Renal cortex interstitium (tissue), 15 donors: ENCODE data around the gene TFIP11. TPM values are rescaled to one million over a fixed set of nuclear protein-coding genes. Genes with fewer than 3 reads are reported as not detected.

Experiments
- DNase-seq, 11 donors: peaks; one replicate each; pipeline ENCODE4 v3.0.0-alpha.2; 2013; ENCODE audit warnings: low read depth in 9 of 11, low spot score in 4 of 11; ENCODE audit errors: extremely low read depth in 1 of 11
- long read RNA-seq, 16 experiments: transcript quantifications; one replicate each; lab custom pipeline, GENCODE V29; 2026
- polyA plus RNA-seq, 3 donors: library from polyadenylated mRNA; unstranded; fragments of 120-200 nt; gene quantifications; one replicate each; pipeline ENCODE4 v1.2.1, GENCODE V29; 2013; ENCODE audit not compliant: insufficient read length in 3 of 3

TFIP11 gene
- 10 to 100 TPM; 40.8 to 48.8 (median 46.3) TPM for polyA plus RNA-seq
- long read RNA-seq, donor 1, partial matches to known transcripts = 5 of 11 reads
- long read RNA-seq, donor 1, other reads (novel, unspliced or antisense) = 0 of 11 reads
- long read RNA-seq, donor 2, transcript TFIP11-204 (15 exons, 3,586 nt) = major isoform, 7 of 9 reads
- long read RNA-seq, donor 2, partial matches to known transcripts = 0 of 9 reads
- long read RNA-seq, donor 2, other reads (novel, unspliced or antisense) = 0 of 9 reads
- long read RNA-seq, donor 3, transcript TFIP11-204 (15 exons, 3,586 nt) = major isoform, 5 of 21 reads
- long read RNA-seq, donor 3, partial matches to known transcripts = 13 of 21 reads
- long read RNA-seq, donor 3, other reads (novel, unspliced or antisense) = 0 of 21 reads
- long read RNA-seq, donor 4, transcript TFIP11-204 (15 exons, 3,586 nt) = major isoform, 7 of 24 reads
- long read RNA-seq, donor 4, partial matches to known transcripts = 14 of 24 reads
- long read RNA-seq, donor 4, other reads (novel, unspliced or antisense) = 0 of 24 reads
- long read RNA-seq, donor 5, transcript TFIP11-204 (15 exons, 3,586 nt) = major isoform, 5 of 14 reads
- long read RNA-seq, donor 5, partial matches to known transcripts = 8 of 14 reads
- long read RNA-seq, donor 5, other reads (novel, unspliced or antisense) = 0 of 14 reads
- long read RNA-seq, donor 6, partial matches to known transcripts = 12 of 20 reads
- long read RNA-seq, donor 6, other reads (novel, unspliced or antisense) = 0 of 20 reads
- long read RNA-seq, donor 7, transcript TFIP11-204 (15 exons, 3,586 nt) = major isoform, 6 of 12 reads
- long read RNA-seq, donor 7, partial matches to known transcripts = 6 of 12 reads
- long read RNA-seq, donor 7, other reads (novel, unspliced or antisense) = 0 of 12 reads
- long read RNA-seq, donor 8, transcript TFIP11-204 (15 exons, 3,586 nt) = major isoform, 11 of 27 reads
- long read RNA-seq, donor 8, partial matches to known transcripts = 14 of 27 reads
- long read RNA-seq, donor 8, other reads (novel, unspliced or antisense) = 0 of 27 reads
- long read RNA-seq, donor 9, transcript TFIP11-204 (15 exons, 3,586 nt) = major isoform, 7 of 8 reads
- long read RNA-seq, donor 9, partial matches to known transcripts = 0 of 8 reads
- long read RNA-seq, donor 9, other reads (novel, unspliced or antisense) = 0 of 8 reads
- long read RNA-seq, donor 10, partial matches to known transcripts = 10 of 14 reads
- long read RNA-seq, donor 10, other reads (novel, unspliced or antisense) = 0 of 14 reads
- long read RNA-seq, donor 11, transcript TFIP11-204 (15 exons, 3,586 nt) = major isoform, 5 of 23 reads
- long read RNA-seq, donor 11, partial matches to known transcripts = 15 of 23 reads
- long read RNA-seq, donor 11, other reads (novel, unspliced or antisense) = 0 of 23 reads
- long read RNA-seq, donor 12, partial matches to known transcripts = 6 of 10 reads
- long read RNA-seq, donor 12, other reads (novel, unspliced or antisense) = 0 of 10 reads
- long read RNA-seq, donor 13, transcript TFIP11-204 (15 exons, 3,586 nt) = major isoform, 11 of 29 reads
- long read RNA-seq, donor 13, partial matches to known transcripts = 16 of 29 reads
- long read RNA-seq, donor 13, other reads (novel, unspliced or antisense) = 0 of 29 reads
- long read RNA-seq, donor 14, transcript TFIP11-204 (15 exons, 3,586 nt) = major isoform, 5 of 13 reads
- long read RNA-seq, donor 14, partial matches to known transcripts = 5 of 13 reads
- long read RNA-seq, donor 14, other reads (novel, unspliced or antisense) = 0 of 13 reads
- long read RNA-seq, donor 15, partial matches to known transcripts = 6 of 8 reads
- long read RNA-seq, donor 15, other reads (novel, unspliced or antisense) = 0 of 8 reads
- long read RNA-seq, donor 16, transcript TFIP11-204 (15 exons, 3,586 nt) = major isoform, 9 of 35 reads
- long read RNA-seq, donor 16, partial matches to known transcripts = 20 of 35 reads
- long read RNA-seq, donor 16, other reads (novel, unspliced or antisense) = 0 of 35 reads

GRCh38 chr22:26512149-26512793 is at the start of gene TFIP11:
Gene TFIP11 (minus strand): TSS chr22:26512473. CDS start chr22:26510272, 2,201 bp downstream.
- DNase-seq = peak; percentile 82 to 93 (median 89)

- no peak for DNase-seq
Observed at GRCh38 chr22:26561756-26562417, 49.6 kb upstream of the TFIP11 start.

GRCh38 chr22:26559961-26560575 is 47.8 kb upstream of the TFIP11 start:
- no peak for DNase-seq

- no peak for DNase-seq
Observed at GRCh38 chr22:26558248-26558895, 46.1 kb upstream of the TFIP11 start.

GRCh38 chr22:26556904-26557303 is 44.6 kb upstream of the TFIP11 start:
- DNase-seq = no peak

GRCh38 chr22:26555478-26555877 is 43.2 kb upstream of the TFIP11 start:
- DNase-seq = no peak

GRCh38 chr22:26554956-26555355 is 42.7 kb upstream of the TFIP11 start:
- no peak for DNase-seq

GRCh38 chr22:26553056-26553752 is 40.9 kb upstream of the TFIP11 start:
- DNase-seq = no peak

GRCh38 chr22:26552466-26552865 is 40.2 kb upstream of the TFIP11 start:
- no peak for DNase-seq

- no peak for DNase-seq
Observed at GRCh38 chr22:26551568-26551967, 39.3 kb upstream of the TFIP11 start.

GRCh38 chr22:26550498-26551033 is 38.3 kb upstream of the TFIP11 start:
- no peak for DNase-seq

GRCh38 chr22:26549902-26550497 is 37.7 kb upstream of the TFIP11 start:
- no peak for DNase-seq

- no peak for DNase-seq
Observed at GRCh38 chr22:26548984-26549383, 36.7 kb upstream of the TFIP11 start.

- DNase-seq = no peak
Observed at GRCh38 chr22:26548303-26548702, 36.0 kb upstream of the TFIP11 start.

GRCh38 chr22:26547837-26548236 is 35.6 kb upstream of the TFIP11 start:
- no peak for DNase-seq
